Measurements from ENCODE around the gene PSMD9. TPM values are rescaled to one million over a fixed set of nuclear protein-coding genes. Genes with fewer than 3 reads are reported as not detected.
A peak's percentile ranks its signal among the peaks of the same experiment; 100 is the strongest.

PSMD9 gene
- total and polyA plus RNA-seq, 10 of the 15 experiments (the other 5 are each of a cell fraction or from before 2014, with no cell fraction given), result 14.6 to 152 (median 58.1) TPM

- CTCF ChIA-PET, result no interaction called here
- in situ Hi-C loops (cut with MboI), result no loop called here
Measured at GRCh38 chr12:121953695-121954094, 65.1 kb downstream of the PSMD9 start.

GRCh38 chr12:121955258-121956237 is 67.0 kb downstream of the PSMD9 start:
- in situ Hi-C loops (cut with MboI) (no loop called here), intact Hi-C loops (cut with micrococcal nuclease; ENCODE audit: unreplicated experiment) (no loop called here)
- H3K79me2 ChIP-seq (ENCODE audit: control insufficient read depth, insufficient read depth, low read length), result no peaks in the 10 kb centered on the region
- no peaks in the 10 kb centered on the region for H3K4me1 ChIP-seq (ENCODE audit: control insufficient read depth, insufficient read depth, low read length)
- H3K27ac ChIP-seq (ENCODE audit: control insufficient read depth, insufficient read depth), result no peak overlapping the region
- FAIRE-seq (no peak), ATAC-seq (0 out of 3 replicates have a peak, but pooled peaks have one; percentile 24), DNase-seq (ENCODE audit: low read depth, low spot score) (no peak)
- H3K27me3 ChIP-seq (replicated peaks in 1 of 2; ENCODE audit: control insufficient read depth in 2 of 2, insufficient read depth in 2 of 2, low read length in 1 of 2), result no peaks in the 10 kb centered on the region
- SMC1A ChIA-PET (ENCODE audit: uncharacterized antibody, unreplicated experiment), result no interaction called here
- BruUV-seq (replicated peaks), result no TSS peak
- H3K9me3 ChIP-seq (replicated peaks; ENCODE audit: control insufficient read depth, insufficient read depth, low read length), result no peaks in the 10 kb centered on the region; the same call in 2 of the 3 replicates
- RAD21 ChIA-PET (ENCODE audit: unreplicated experiment), result no interaction called here
- H2AFZ ChIP-seq (ENCODE audit: control insufficient read depth, low read depth, low read length), result no peak overlapping the region
- CTCF ChIA-PET, result interaction anchor here (1.4 kb wide), 1 partner anchor 9 kb away, joined by 3 read pairs; no protein-coding TSS in a partner anchor
- no peak overlapping the region for H3K4me2 ChIP-seq (ENCODE audit: control insufficient read depth, insufficient read depth)
- 29% methylated on average over 13 of the region's 13 CpGs for WGBS (ENCODE audit: insufficient coverage, insufficient replicate concordance, low lambda C conversion rate, missing lambda C conversion rate)
- TF ChIP-seq CTCF (IDR thresholded peaks at IDR 0.05 in 2 of 3, conservative IDR thresholded peaks at IDR 0.05 in 1 of 3; ENCODE audit: control insufficient read depth in 2 of 3, extremely low read depth in 1 of 3, insufficient read depth in 1 of 3, low read depth in 3 of 3, low read length in 3 of 3), result peak; percentile 28 to 37 (median 36); a peak in 4 of 6 replicates
- TF ChIP-seq HDGF (IDR thresholded peaks at IDR 0.05), result no peak
- TF ChIP-seq POU2F2 (IDR thresholded peaks at IDR 0.05; ENCODE audit: borderline replicate concordance, low read depth, low read length), result no peak
- peak; percentile 12; the same call in 1 of the 2 replicates for TF ChIP-seq SMC3 (IDR thresholded peaks at IDR 0.05; ENCODE audit: borderline replicate concordance, low read length)
- no peak for TF ChIP-seq PML (IDR thresholded peaks at IDR 0.05; ENCODE audit: low read length)
- TF ChIP-seq STAT1 (conservative IDR thresholded peaks at IDR 0.05), result no peak
- peak; percentile 40 for TF ChIP-seq RAD21 (IDR thresholded peaks at IDR 0.05; ENCODE audit: insufficient read depth, low read depth, low read length)
- no peak for TF ChIP-seq BCLAF1 (IDR thresholded peaks at IDR 0.05)
- H3K36me3 ChIP-seq (ENCODE audit: control insufficient read depth in 2 of 2, insufficient read depth in 2 of 2, low read length in 1 of 2), result no peaks in the 10 kb centered on the region
- H3K4me3 ChIP-seq, result no peak overlapping the region
- H4K20me1 ChIP-seq (ENCODE audit: control insufficient read depth, insufficient read depth), result no peaks in the 10 kb centered on the region
- POLR2A ChIA-PET, result no interaction called here
- no peak overlapping the region for H3K9ac ChIP-seq (ENCODE audit: control insufficient read depth, insufficient read depth, low read length)

More at GRCh38 chr12:121953695-121954094, 65.1 kb downstream of the PSMD9 start:
- no peaks in the 10 kb centered on the region for H3K36me3 ChIP-seq (ENCODE audit: control insufficient read depth in 2 of 2, insufficient read depth in 2 of 2, low read length in 1 of 2)
- FAIRE-seq (no peak), DNase-seq (ENCODE audit: low read depth, low spot score) (no peak), ATAC-seq (no peak)
- no peak for TF ChIP-seq POLR2A (IDR thresholded peaks at IDR 0.05; ENCODE audit: low read depth, low read length)
- no peak for TF ChIP-seq CEBPB (IDR thresholded peaks at IDR 0.05; ENCODE audit: borderline replicate concordance in 1 of 2, low read depth in 2 of 2, low read length in 2 of 2)
- no peak for TF ChIP-seq HDGF (IDR thresholded peaks at IDR 0.05)
- no peak overlapping the region for H3K27ac ChIP-seq (ENCODE audit: control insufficient read depth, insufficient read depth)
- H3K79me2 ChIP-seq (ENCODE audit: control insufficient read depth, insufficient read depth, low read length), result no peaks in the 10 kb centered on the region
- no peaks in the 10 kb centered on the region for H3K4me1 ChIP-seq (ENCODE audit: control insufficient read depth, insufficient read depth, low read length)
- no peak overlapping the region for H2AFZ ChIP-seq (ENCODE audit: control insufficient read depth, low read depth, low read length)
- SMC1A ChIA-PET (ENCODE audit: uncharacterized antibody, unreplicated experiment), result no interaction called here
- H3K4me3 ChIP-seq, result no peak overlapping the region
- H4K20me1 ChIP-seq (ENCODE audit: control insufficient read depth, insufficient read depth), result no peaks in the 10 kb centered on the region
- 58% methylated on average over 3 of the region's 3 CpGs for WGBS (ENCODE audit: insufficient coverage, insufficient replicate concordance, low lambda C conversion rate, missing lambda C conversion rate)
- POLR2A ChIA-PET, result no interaction called here
- H3K4me2 ChIP-seq (ENCODE audit: control insufficient read depth, insufficient read depth), result no peak overlapping the region
- RAD21 ChIA-PET (ENCODE audit: unreplicated experiment), result no interaction called here
- H3K9me3 ChIP-seq (replicated peaks; ENCODE audit: control insufficient read depth, insufficient read depth, low read length), result no peaks in the 10 kb centered on the region; the same call in 2 of the 3 replicates
- H3K9ac ChIP-seq (ENCODE audit: control insufficient read depth, insufficient read depth, low read length), result no peak overlapping the region
- no TSS peak for BruUV-seq (replicated peaks)
- intact Hi-C loops (cut with micrococcal nuclease; ENCODE audit: unreplicated experiment), result no loop called here
- no peaks in the 10 kb centered on the region for H3K27me3 ChIP-seq (replicated peaks in 1 of 2; ENCODE audit: control insufficient read depth in 2 of 2, insufficient read depth in 2 of 2, low read length in 1 of 2)

Measured in GM12878 (cell line).